Subcutaneous adipose tissue (tissue), 4 donors: Measurements from ENCODE around the gene SPTBN1. TPM values are rescaled to one million over a fixed set of nuclear protein-coding genes. Genes with fewer than 3 reads are reported as not detected.

ENCODE experiments used
- CTCF ChIP-seq: fragments of 450-650 bp; IDR thresholded peaks from one replicate; pipeline ENCODE4 v1.5.1; 2016; ENCODE audit warnings: low read depth, mild to moderate bottlenecking, control low read depth, antibody characterized with exemption, moderate library complexity
- total RNA-seq, 4 donors: library from RNA; depleted of rRNA; stranded (reverse); fragments of >200 nt; gene quantifications; one replicate each; pipeline ENCODE4 v1.1.0, GENCODE V29; 2016

SPTBN1 gene
- total RNA-seq, 4 donors from 2014 or later, result 655 to 1,523 (median 889) TPM

GRCh38 chr2:54565551-54565950 lies 109.4 kb downstream of the SPTBN1 start:
- no peak for TF ChIP-seq CTCF

- no peak for TF ChIP-seq CTCF
Measured at GRCh38 chr2:54566896-54567295, 110.8 kb downstream of the SPTBN1 start.

GRCh38 chr2:54568876-54569321 lies 112.8 kb downstream of the SPTBN1 start:
- no peak for TF ChIP-seq CTCF

GRCh38 chr2:54569745-54570301 lies 113.7 kb downstream of the SPTBN1 start:
- no peak for TF ChIP-seq CTCF

GRCh38 chr2:54570321-54570855 lies 114.3 kb downstream of the SPTBN1 start:
- no peak for TF ChIP-seq CTCF

GRCh38 chr2:54570925-54571694 lies 115.0 kb downstream of the SPTBN1 start:
- no peak for TF ChIP-seq CTCF

GRCh38 chr2:54572262-54572635 lies 116.1 kb downstream of the SPTBN1 start:
- no peak for TF ChIP-seq CTCF
